ENCODE measurements around the gene NEDD9. TPM values are rescaled to one million over a fixed set of nuclear protein-coding genes. Genes with fewer than 3 reads are reported as not detected.

Gene NEDD9
- total and polyA plus RNA-seq, 2 of the 13 experiments (the other 11 are each of a cell fraction or from before 2014, with no cell fraction given) = 27.1 to 389 TPM

GRCh38 chr6:11218538-11219399 is 13.7 kb downstream of the NEDD9 start (continued):
- TF ChIP-seq ZNF281 (CRISPR knock-in tag; IDR thresholded peaks at IDR 0.05; ENCODE audit: borderline replicate concordance) (no peak), SCMH1 (CRISPR knock-in tag; IDR thresholded peaks at IDR 0.05; ENCODE audit: borderline replicate concordance) (no peak), ZXDC (CRISPR knock-in tag; IDR thresholded peaks at IDR 0.05) (no peak), NR2F2 (IDR thresholded peaks at IDR 0.05; ENCODE audit: borderline replicate concordance, low read depth) (peak; percentile 74; the same call in 1 of the 2 replicates), ZNF101 (CRISPR knock-in tag; IDR thresholded peaks at IDR 0.05; ENCODE audit: borderline replicate concordance, low read depth) (no peak), PLSCR1 (CRISPR knock-in tag; IDR thresholded peaks at IDR 0.05; ENCODE audit: borderline replicate concordance) (no peak), ZBTB14 (CRISPR knock-in tag; IDR thresholded peaks at IDR 0.05) (no peak), ZNF713 (CRISPR knock-in tag; IDR thresholded peaks at IDR 0.05) (no peak), STAG1 (CRISPR knock-in tag; IDR thresholded peaks at IDR 0.05) (peak; percentile 53), ZNF264 (CRISPR knock-in tag; IDR thresholded peaks at IDR 0.05) (no peak; the same call in 1 of the 2 replicates), SNAPC2 (CRISPR knock-in tag; IDR thresholded peaks at IDR 0.05) (peak; percentile 90; the same call in 1 of the 2 replicates), ZNF557 (CRISPR knock-in tag; IDR thresholded peaks at IDR 0.05) (no peak; the same call in 1 of the 2 replicates), ZNF343 (CRISPR knock-in tag; IDR thresholded peaks at IDR 0.05) (no peak), FOXP4 (CRISPR knock-in tag; IDR thresholded peaks at IDR 0.05) (peak; percentile 95)

Data from HepG2 (cell line).